ENCODE measurements around the gene PARP9.

PARP9 gene

DNA sequence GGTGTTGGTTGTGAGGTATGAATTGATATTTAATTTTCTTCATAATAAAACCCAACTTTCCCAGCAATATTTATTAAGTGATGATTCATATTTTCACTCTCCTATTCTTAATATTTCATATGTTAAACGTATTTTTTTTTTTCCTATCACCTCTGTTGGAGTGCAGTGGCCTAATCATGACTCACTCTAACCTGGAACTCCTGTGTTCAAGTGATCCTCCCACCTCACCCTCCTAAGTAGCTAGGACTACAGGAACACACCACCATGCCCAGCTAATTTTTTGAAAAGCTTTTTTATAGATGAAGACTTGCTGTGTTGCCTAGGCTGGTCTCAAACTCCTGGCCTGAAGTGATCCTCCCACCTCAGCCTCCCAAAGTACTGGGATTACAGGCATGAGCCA is 22.0 kb upstream of the PARP9 start:
- no peak for TF ChIP-seq CTCF (IDR thresholded peaks at IDR 0.05; ENCODE audit: poor library complexity, severe bottlenecking)
- Histone ChIP-seq H3K4me1 (ENCODE audit: insufficient read depth, poor library complexity, severe bottlenecking) (no peaks in the 10 kb centered on the region), H3K9me3 (ENCODE audit: severe bottlenecking) (peaks cover 12% of the 10 kb centered on the region), H3K36me3 (ENCODE audit: low read depth) (no peaks in the 10 kb centered on the region), H3K27me3 (ENCODE audit: insufficient read depth, poor library complexity, severe bottlenecking) (no peaks in the 10 kb centered on the region), H3K4me3 (ENCODE audit: severe bottlenecking) (no peak overlapping the region), H3K27ac (ENCODE audit: poor library complexity, severe bottlenecking) (no peak overlapping the region)
- no peak for DNase-seq (ENCODE audit: low spot score)
- no peak for ATAC-seq (ENCODE audit: low read depth)

GRCh38 chr3:122582390-122582789 is 18.3 kb upstream of the PARP9 start:
- peaks cover 12% of the 10 kb centered on the region for H3K9me3 ChIP-seq (ENCODE audit: severe bottlenecking)
- no peaks in the 10 kb centered on the region for H3K27me3 ChIP-seq (ENCODE audit: insufficient read depth, poor library complexity, severe bottlenecking)
- DNase-seq (ENCODE audit: low spot score) (no peak), ATAC-seq (ENCODE audit: low read depth) (no peak)
- TF ChIP-seq CTCF (IDR thresholded peaks at IDR 0.05; ENCODE audit: poor library complexity, severe bottlenecking) = no peak
- H3K4me3 ChIP-seq (ENCODE audit: severe bottlenecking) = no peak overlapping the region
- H3K4me1 ChIP-seq (ENCODE audit: insufficient read depth, poor library complexity, severe bottlenecking) = no peaks in the 10 kb centered on the region
- H3K36me3 ChIP-seq (ENCODE audit: low read depth) = no peaks in the 10 kb centered on the region
- H3K27ac ChIP-seq (ENCODE audit: poor library complexity, severe bottlenecking) = no peak overlapping the region

- Histone ChIP-seq H3K27ac (ENCODE audit: poor library complexity, severe bottlenecking) (no peak overlapping the region), H3K4me3 (ENCODE audit: severe bottlenecking) (no peak overlapping the region), H3K36me3 (ENCODE audit: low read depth) (no peaks in the 10 kb centered on the region), H3K27me3 (ENCODE audit: insufficient read depth, poor library complexity, severe bottlenecking) (no peaks in the 10 kb centered on the region), H3K4me1 (ENCODE audit: insufficient read depth, poor library complexity, severe bottlenecking) (no peaks in the 10 kb centered on the region), H3K9me3 (ENCODE audit: severe bottlenecking) (peaks cover 12% of the 10 kb centered on the region)
- no peak for DNase-seq (ENCODE audit: low spot score)
- TF ChIP-seq CTCF (IDR thresholded peaks at IDR 0.05; ENCODE audit: poor library complexity, severe bottlenecking) = no peak
- ATAC-seq (ENCODE audit: low read depth) = no peak
Observed at GRCh38 chr3:122581622-122582021, 17.5 kb upstream of the PARP9 start.

GRCh38 chr3:122580470-122580869 is 16.4 kb upstream of the PARP9 start:
- no peak overlapping the region for H3K27ac ChIP-seq (ENCODE audit: poor library complexity, severe bottlenecking)
- no peaks in the 10 kb centered on the region for H3K36me3 ChIP-seq (ENCODE audit: low read depth)
- H3K27me3 ChIP-seq (ENCODE audit: insufficient read depth, poor library complexity, severe bottlenecking) = no peaks in the 10 kb centered on the region
- no peak for ATAC-seq (ENCODE audit: low read depth)
- no peaks in the 10 kb centered on the region for H3K4me1 ChIP-seq (ENCODE audit: insufficient read depth, poor library complexity, severe bottlenecking)
- H3K4me3 ChIP-seq (ENCODE audit: severe bottlenecking) = no peak overlapping the region
- peaks cover 12% of the 10 kb centered on the region for H3K9me3 ChIP-seq (ENCODE audit: severe bottlenecking)
- no peak for DNase-seq (ENCODE audit: low spot score)
- no peak for TF ChIP-seq CTCF (IDR thresholded peaks at IDR 0.05; ENCODE audit: poor library complexity, severe bottlenecking)

DNA sequence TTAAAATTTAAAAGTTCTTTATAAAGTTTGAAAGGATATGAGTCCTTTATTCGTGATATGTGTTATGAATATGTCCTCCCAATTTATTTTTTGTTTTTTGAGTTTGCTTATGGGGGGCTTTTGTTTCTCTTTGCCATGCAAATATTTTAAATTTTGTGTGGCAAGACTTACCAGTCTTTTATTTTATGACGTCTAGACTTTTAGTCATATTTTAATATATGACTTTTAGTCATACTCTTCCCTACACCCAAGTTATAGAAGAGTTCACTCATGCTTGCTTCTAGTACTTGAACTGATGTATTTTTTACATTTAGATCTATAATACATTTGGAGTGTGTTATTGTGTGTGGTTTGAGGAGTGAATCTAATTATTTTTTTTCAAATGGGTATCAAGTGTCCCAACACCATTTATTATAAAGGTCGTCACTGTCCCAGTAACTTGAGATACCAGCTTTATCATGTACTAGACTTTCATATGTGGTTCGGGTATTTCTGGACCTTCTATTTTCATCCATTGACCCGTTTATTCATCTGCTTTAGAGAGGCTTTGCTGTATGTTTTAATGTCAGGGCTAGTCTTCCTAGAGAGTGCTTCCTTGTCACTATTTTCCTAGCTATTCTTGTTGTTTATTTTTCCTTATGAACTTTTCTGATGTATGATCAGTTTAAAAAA is 14.1 kb upstream of the PARP9 start:
- Histone ChIP-seq H3K27ac (ENCODE audit: poor library complexity, severe bottlenecking) (no peak overlapping the region), H3K4me3 (ENCODE audit: severe bottlenecking) (no peak overlapping the region), H3K4me1 (ENCODE audit: insufficient read depth, poor library complexity, severe bottlenecking) (peaks cover 4% of the 10 kb centered on the region), H3K9me3 (ENCODE audit: severe bottlenecking) (peaks cover 12% of the 10 kb centered on the region), H3K36me3 (ENCODE audit: low read depth) (no peaks in the 10 kb centered on the region), H3K27me3 (ENCODE audit: insufficient read depth, poor library complexity, severe bottlenecking) (no peaks in the 10 kb centered on the region)
- no peak for DNase-seq (ENCODE audit: low spot score)
- TF ChIP-seq CTCF (IDR thresholded peaks at IDR 0.05; ENCODE audit: poor library complexity, severe bottlenecking) = no peak
- no peak for ATAC-seq (ENCODE audit: low read depth)
